Esophagus muscularis mucosa (tissue), 4 donors: ENCODE results near the gene PDHX. TPM values are rescaled to one million over a fixed set of nuclear protein-coding genes. Genes with fewer than 3 reads are reported as not detected.

Experiments
- DNase-seq: peaks from one replicate; pipeline ENCODE4 v3.0.0-alpha.2; 2017; ENCODE audit errors: extremely low spot score
- H3K27ac ChIP-seq, 4 donors: fragments of 200-600 bp; sonication (generic); replicated peaks in 1 of 4; 1 replicate in 3 of 4; 2 replicates in 1 of 4; pipeline ENCODE4 v1.5.1; 2016 to 2019; ENCODE audit warnings: mild to moderate bottlenecking in 1 of 4
- H3K27me3 ChIP-seq, 4 donors: fragments of 200-600 bp; sonication (generic); one replicate each; pipeline versions ENCODE4 v1.5.1 to v1.6.0; 2016 to 2019
- H3K36me3 ChIP-seq, 4 donors: fragments of 200-600 bp; sonication (generic); one replicate each; pipeline ENCODE4 v1.5.1; 2016 to 2019
- H3K4me1 ChIP-seq, 4 donors: fragments of 200-600 bp; sonication (generic); one replicate each; pipeline ENCODE4 v1.5.1; 2016 to 2019
- H3K4me3 ChIP-seq, 4 donors: fragments of 200-600 bp; sonication (generic); 1 replicate in 2 of 4; 2 replicates in 2 of 4; pipeline ENCODE4 v1.5.1; 2016 to 2019; ENCODE audit warnings: mild to moderate bottlenecking in 4 of 4, moderate library complexity in 1 of 4
- H3K9me3 ChIP-seq, 4 donors: fragments of 200-600 bp; sonication (generic); 1 replicate in 3 of 4; 2 replicates in 1 of 4; pipeline ENCODE4 v1.5.1; 2016 to 2019
- CTCF ChIP-seq, 3 experiments: fragments of 200-600 bp in 2 of 3; fragments of 450-650 bp in 1 of 3; sonication (generic) in 2 of 3; IDR thresholded peaks; one replicate each; pipeline ENCODE4 v1.5.1; 2017 to 2019; ENCODE audit warnings: antibody characterized with exemption in 3 of 3, mild to moderate bottlenecking in 2 of 3, moderate library complexity in 1 of 3
- EP300 ChIP-seq: sonication (generic); formaldehyde crosslinking; IDR thresholded peaks from one replicate; pipeline ENCODE4 v1.6.1; 2017; ENCODE audit warnings: antibody characterized with exemption
- POLR2A ChIP-seq: fragments of 450-650 bp; IDR thresholded peaks from one replicate; pipeline ENCODE4 v1.6.1; 2017; ENCODE audit warnings: antibody characterized with exemption, moderate library complexity, mild to moderate bottlenecking, low read depth
- POLR2AphosphoS5 ChIP-seq, 2 donors: sonication (generic); formaldehyde crosslinking; IDR thresholded peaks; one replicate each; pipeline ENCODE4 v1.6.1; 2017; ENCODE audit warnings: antibody characterized with exemption in 2 of 2
- WGBS: methylation state at CpG from one replicate; pipeline ENCODE4 v1.1.5; 2018; 5-methylcytosine and 5-hydroxymethylcytosine counted together
- intact Hi-C: fragments of 100-400 bp; cut with DNase I; formaldehyde crosslinking; loops from one replicate; pipeline ENCODE4 v1.15.1; 2023
- total RNA-seq, 4 donors: library from RNA; depleted of rRNA; stranded (reverse); fragments of >200 nt; gene quantifications; one replicate each; pipeline versions ENCODE4 v1.1.0 to v1.2.1, GENCODE V29; 2016

Gene PDHX
- total RNA-seq, 4 donors from 2014 or later = 39.9 to 43.4 (median 42.1) TPM

GRCh38 chr11:35010654-35011053 is 94.2 kb downstream of the PDHX start:
- no peaks in the 10 kb centered on the region for H3K36me3 ChIP-seq
- intact Hi-C loops = no loop called here
- H3K4me1 ChIP-seq = peaks cover 0 to 25% (median 16%) of the 10 kb centered on the region in 4 donors
- H3K27me3 ChIP-seq = no peaks in the 10 kb centered on the region
- no peak for DNase-seq
- no peaks in the 10 kb centered on the region for H3K9me3 ChIP-seq
- H3K4me3 ChIP-seq = no peak overlapping the region
- TF ChIP-seq POLR2AphosphoS5 (IDR thresholded peaks at IDR 0.05) (no peak), CTCF (IDR thresholded peaks at IDR 0.05) (no peak), EP300 (no peak), POLR2A (no peak)
- WGBS = 94% methylated on average over 5 of the region's 5 CpGs
- no peak overlapping the region for H3K27ac ChIP-seq

- 94% methylated on average over 4 of the region's 4 CpGs for whole genome bisulfite sequencing
- no peak for TF ChIP-seq CTCF (IDR thresholded peaks at IDR 0.05)
- no peak for TF ChIP-seq EP300
- TF ChIP-seq POLR2A = no peak
- TF ChIP-seq POLR2AphosphoS5 (IDR thresholded peaks at IDR 0.05) = no peak
- intact Hi-C loops = no loop called here
Observed at GRCh38 chr11:35011389-35011788, 95.0 kb downstream of the PDHX start.

GRCh38 chr11:35011944-35012343 is 95.5 kb downstream of the PDHX start:
- peaks cover 0 to 25% (median 16%) of the 10 kb centered on the region in 4 donors for H3K4me1 ChIP-seq
- intact Hi-C loops = no loop called here
- WGBS = 92% methylated on average over 2 of the region's 2 CpGs

More at GRCh38 chr11:35011389-35011788, 95.0 kb downstream of the PDHX start:
- H3K4me1 ChIP-seq = peaks cover 0 to 25% (median 16%) of the 10 kb centered on the region in 4 donors
- no peaks in the 10 kb centered on the region for H3K9me3 ChIP-seq
- no peaks in the 10 kb centered on the region for H3K27me3 ChIP-seq
- no peaks in the 10 kb centered on the region for H3K36me3 ChIP-seq
- no peak overlapping the region for H3K27ac ChIP-seq
- DNase-seq = no peak
- no peak overlapping the region for H3K4me3 ChIP-seq

GRCh38 chr11:35012467-35013191 is 96.2 kb downstream of the PDHX start:
- intact Hi-C loops = no loop called here
- Histone ChIP-seq H3K36me3 (no peaks in the 10 kb centered on the region), H3K4me3 (no peak overlapping the region), H3K27me3 (no peaks in the 10 kb centered on the region), H3K4me1 (peaks cover 0 to 25% (median 16%) of the 10 kb centered on the region in 4 donors), H3K27ac (no peak overlapping the region), H3K9me3 (no peaks in the 10 kb centered on the region)
- 82% methylated on average over 8 of the region's 8 CpGs for WGBS
- TF ChIP-seq EP300 (no peak), POLR2AphosphoS5 (IDR thresholded peaks at IDR 0.05) (no peak), CTCF (IDR thresholded peaks at IDR 0.05) (no peak), POLR2A (no peak)
- no peak for DNase-seq

More at GRCh38 chr11:35011944-35012343, 95.5 kb downstream of the PDHX start:
- no peaks in the 10 kb centered on the region for H3K9me3 ChIP-seq
- H3K27me3 ChIP-seq = no peaks in the 10 kb centered on the region
- TF ChIP-seq POLR2A (no peak), EP300 (no peak), POLR2AphosphoS5 (IDR thresholded peaks at IDR 0.05) (no peak), CTCF (IDR thresholded peaks at IDR 0.05) (no peak)
- H3K4me3 ChIP-seq = no peak overlapping the region
- no peaks in the 10 kb centered on the region for H3K36me3 ChIP-seq
- no peak for DNase-seq
- no peak overlapping the region for H3K27ac ChIP-seq
